HL-60 (cell line): ENCODE measurements around the gene CCDC192.

ENCODE experiments used
- CTCF ChIP-seq: IDR thresholded peaks from one replicate; pipeline ENCODE4 v1.5.1; 2011; ENCODE audit warnings: low read length, control low read depth, inconsistent platforms; ENCODE audit not compliant: insufficient read depth
- GABPA ChIP-seq: IDR thresholded peaks from 2 replicates; pipeline ENCODE4 v1.6.1; 2012; ENCODE audit warnings: low read depth
- POLR2AphosphoS5 ChIP-seq: IDR thresholded peaks from 2 replicates; pipeline ENCODE4 v1.6.1; 2012; ENCODE audit warnings: low read depth

DNA sequence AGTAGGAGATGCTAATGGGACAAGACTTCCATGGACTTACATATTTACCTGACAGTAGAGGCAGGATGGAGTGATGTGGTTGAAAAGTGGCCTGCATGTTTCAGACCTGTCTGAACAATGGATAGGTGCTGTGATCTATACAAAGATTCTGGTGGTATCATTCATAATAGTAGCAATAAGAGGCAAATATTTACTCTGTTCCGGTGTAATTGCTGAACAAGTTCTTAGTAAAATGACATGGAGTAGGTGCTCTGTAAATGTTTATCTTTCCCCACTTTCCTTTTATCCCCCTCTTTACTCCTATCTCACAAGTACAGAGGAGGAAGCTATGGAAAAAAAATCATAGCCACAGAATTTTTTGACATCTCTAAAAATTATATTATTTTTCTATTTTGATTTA is 221.4 kb downstream of the CCDC192 start:
- TF ChIP-seq CTCF (no peak), POLR2AphosphoS5 (no peak), GABPA (no peak)
